Measurements from ENCODE around the gene ACO2. TPM values are rescaled to one million over a fixed set of nuclear protein-coding genes. Genes with fewer than 3 reads are reported as not detected.

The ACO2 gene
- total and polyA plus RNA-seq, 10 of the 15 experiments (the other 5 are each of a cell fraction or from before 2014, with no cell fraction given): 21.4 to 214 (median 88.5) TPM

GRCh38 chr22:41446639-41447434 lies 22.1 kb upstream of the ACO2 start, which contains the start of gene TOB2 (continued):
- TF ChIP-seq EP300 (IDR thresholded peaks at IDR 0.05; ENCODE audit: borderline replicate concordance in 1 of 2, control insufficient read depth in 1 of 2, low read depth in 2 of 2, low read length in 2 of 2) (peak in 1 of 2 experiments; percentile 43), NBN (IDR thresholded peaks at IDR 0.05) (peak; percentile 97), RBBP5 (conservative IDR thresholded peaks at IDR 0.05) (no peak), POU2F2 (IDR thresholded peaks at IDR 0.05; ENCODE audit: borderline replicate concordance, low read depth, low read length) (peak; percentile 95), NFIC (IDR thresholded peaks at IDR 0.05; ENCODE audit: low read depth, low read length) (no peak), SMAD1 (IDR thresholded peaks at IDR 0.05; ENCODE audit: low read depth, partially characterized antibody) (peak; percentile 94), ZNF207 (IDR thresholded peaks at IDR 0.05; ENCODE audit: borderline replicate concordance) (peak; percentile 94; the same call in 1 of the 2 replicates), LARP7 (IDR thresholded peaks at IDR 0.05) (no peak; the same call in 1 of the 2 replicates), IRF4 (IDR thresholded peaks at IDR 0.05; ENCODE audit: low read depth, low read length) (peak; percentile 48; the same call in 1 of the 2 replicates), MEF2B (IDR thresholded peaks at IDR 0.05; ENCODE audit: partially characterized antibody, poor library complexity, severe bottlenecking) (peak; percentile 68), STAT1 (conservative IDR thresholded peaks at IDR 0.05) (peak; percentile 48), TAF1 (IDR thresholded peaks at IDR 0.05; ENCODE audit: borderline replicate concordance, low read depth, low read length) (peak; percentile 99), GABPA (IDR thresholded peaks at IDR 0.05; ENCODE audit: low read depth) (no peak), ETV6 (conservative IDR thresholded peaks at IDR 0.05 in 1 of 2, IDR thresholded peaks at IDR 0.05 in 1 of 2; ENCODE audit: borderline replicate concordance in 1 of 2, low read depth in 1 of 2) (peak in 1 of 2 experiments; percentile 54; a peak in 1 of 4 replicates), BHLHE40 (IDR thresholded peaks at IDR 0.05; ENCODE audit: borderline replicate concordance in 1 of 2, low read depth in 2 of 2, low read length in 1 of 2) (peak; percentile 59 to 80; a peak in 3 of 4 replicates), NKRF (conservative IDR thresholded peaks at IDR 0.05) (peak; percentile 85), SREBF2 (IDR thresholded peaks at IDR 0.05; ENCODE audit: low read length) (0 out of 2 replicates have a peak, but pooled peaks have one; percentile 13), TBL1XR1 (IDR thresholded peaks at IDR 0.05; ENCODE audit: low read depth, low read length) (peak; percentile 84), NFXL1 (IDR thresholded peaks at IDR 0.05; ENCODE audit: borderline replicate concordance) (no peak), CHD4 (IDR thresholded peaks at IDR 0.05) (no peak), RB1 (IDR thresholded peaks at IDR 0.05; ENCODE audit: borderline replicate concordance) (peak; percentile 84; the same call in 1 of the 2 replicates), SUPT20H (IDR thresholded peaks at IDR 0.05; ENCODE audit: borderline replicate concordance, control insufficient read depth, low read depth, low read length) (no peak), YY1 (IDR thresholded peaks at IDR 0.05; ENCODE audit: low read depth, low read length) (peak; percentile 89), PAX5 (IDR thresholded peaks at IDR 0.05; ENCODE audit: borderline replicate concordance, low read depth, low read length) (peak; percentile 77; the same call in 1 of the 2 replicates)
- TF ChIP-seq, protein P1, sequence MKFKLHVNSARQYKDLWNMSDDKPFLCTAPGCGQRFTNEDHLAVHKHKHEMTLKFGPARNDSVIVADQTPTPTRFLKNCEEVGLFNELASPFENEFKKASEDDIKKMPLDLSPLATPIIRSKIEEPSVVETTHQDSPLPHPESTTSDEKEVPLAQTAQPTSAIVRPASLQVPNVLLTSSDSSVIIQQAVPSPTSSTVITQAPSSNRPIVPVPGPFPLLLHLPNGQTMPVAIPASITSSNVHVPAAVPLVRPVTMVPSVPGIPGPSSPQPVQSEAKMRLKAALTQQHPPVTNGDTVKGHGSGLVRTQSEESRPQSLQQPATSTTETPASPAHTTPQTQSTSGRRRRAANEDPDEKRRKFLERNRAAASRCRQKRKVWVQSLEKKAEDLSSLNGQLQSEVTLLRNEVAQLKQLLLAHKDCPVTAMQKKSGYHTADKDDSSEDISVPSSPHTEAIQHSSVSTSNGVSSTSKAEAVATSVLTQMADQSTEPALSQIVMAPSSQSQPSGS (IDR thresholded peaks at IDR 0.05; ENCODE audit: low read length): no peak

Measured in GM12878 (cell line).